Measurements from ENCODE around the gene RAB40B. TPM values are rescaled to one million over a fixed set of nuclear protein-coding genes. Genes with fewer than 3 reads are reported as not detected.

Gene RAB40B
- total RNA-seq, 1 experiment from 2014 or later = 22.1 TPM

DNA sequence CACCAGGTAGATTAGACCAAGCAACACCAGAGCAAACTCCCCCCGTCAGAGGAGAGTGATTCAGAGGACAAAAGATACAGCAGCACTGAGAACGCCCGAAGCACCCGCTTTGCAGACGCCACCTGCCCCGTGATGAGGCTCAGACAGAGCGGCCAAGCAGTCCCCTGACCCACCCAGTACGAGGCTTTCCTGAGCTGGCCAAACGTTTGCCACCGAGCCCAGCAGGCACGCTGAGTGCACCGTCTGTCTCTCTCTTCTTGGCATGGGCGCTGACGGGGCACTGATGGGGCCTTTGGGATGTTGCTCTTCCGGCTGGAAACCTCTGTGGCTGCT is 30.9 kb downstream of the RAB40B start:
- DNase-seq (ENCODE audit: low read depth, low spot score) (no peak), ATAC-seq (no peak)
- Histone ChIP-seq H3K4me3 (replicated peaks in 1 of 2; ENCODE audit: low read depth in 1 of 2, low read length in 2 of 2) (no peak overlapping the region), H3K36me3 (ENCODE audit: control insufficient read depth in 1 of 2, insufficient read depth in 2 of 2, low read length in 2 of 2) (no peaks in the 10 kb centered on the region), H3K9me2 (ENCODE audit: insufficient read depth) (no peaks in the 10 kb centered on the region), H3K9me3 (ENCODE audit: control insufficient read depth in 1 of 2, insufficient read depth in 1 of 2, low read depth in 1 of 2, low read length in 2 of 2) (no peaks in the 10 kb centered on the region), H3K79me2 (ENCODE audit: insufficient read depth, low read length) (no peaks in the 10 kb centered on the region), H3K4me2 (ENCODE audit: low read length) (no peak overlapping the region), H4K20me1 (ENCODE audit: insufficient read depth) (no peaks in the 10 kb centered on the region), H3K27me3 (ENCODE audit: insufficient read depth, low read length) (no peaks in the 10 kb centered on the region), H3K9ac (ENCODE audit: low read length) (no peak overlapping the region), H2AFZ (ENCODE audit: low read depth, low read length, poor library complexity, severe bottlenecking) (no peak overlapping the region), H3K27ac (ENCODE audit: low read depth, low read length) (no peak overlapping the region), H3K4me1 (ENCODE audit: control insufficient read depth in 1 of 2, insufficient read depth in 2 of 2, low read length in 2 of 2) (peaks cover 0 to 8% of the 10 kb centered on the region in 2 experiments; a peak in 1 of 4 replicates)
- RAD21 ChIA-PET (ENCODE audit: low non-redundant PET in 1 of 2, low total read pairs in 2 of 2, uncharacterized antibody in 2 of 2, unreplicated experiment in 2 of 2) = no interaction called here
- CTCF ChIA-PET = no interaction called here
- POLR2A ChIA-PET = no interaction called here
- no TSS peak for BruUV-seq (replicated peaks)
- TF ChIP-seq POLR2AphosphoS5 (IDR thresholded peaks at IDR 0.05; ENCODE audit: low read depth, low read length) (no peak), ELF1 (IDR thresholded peaks at IDR 0.05; ENCODE audit: borderline replicate concordance, low read depth) (no peak)
- intact Hi-C loops (cut with micrococcal nuclease) = no loop called here

DNA sequence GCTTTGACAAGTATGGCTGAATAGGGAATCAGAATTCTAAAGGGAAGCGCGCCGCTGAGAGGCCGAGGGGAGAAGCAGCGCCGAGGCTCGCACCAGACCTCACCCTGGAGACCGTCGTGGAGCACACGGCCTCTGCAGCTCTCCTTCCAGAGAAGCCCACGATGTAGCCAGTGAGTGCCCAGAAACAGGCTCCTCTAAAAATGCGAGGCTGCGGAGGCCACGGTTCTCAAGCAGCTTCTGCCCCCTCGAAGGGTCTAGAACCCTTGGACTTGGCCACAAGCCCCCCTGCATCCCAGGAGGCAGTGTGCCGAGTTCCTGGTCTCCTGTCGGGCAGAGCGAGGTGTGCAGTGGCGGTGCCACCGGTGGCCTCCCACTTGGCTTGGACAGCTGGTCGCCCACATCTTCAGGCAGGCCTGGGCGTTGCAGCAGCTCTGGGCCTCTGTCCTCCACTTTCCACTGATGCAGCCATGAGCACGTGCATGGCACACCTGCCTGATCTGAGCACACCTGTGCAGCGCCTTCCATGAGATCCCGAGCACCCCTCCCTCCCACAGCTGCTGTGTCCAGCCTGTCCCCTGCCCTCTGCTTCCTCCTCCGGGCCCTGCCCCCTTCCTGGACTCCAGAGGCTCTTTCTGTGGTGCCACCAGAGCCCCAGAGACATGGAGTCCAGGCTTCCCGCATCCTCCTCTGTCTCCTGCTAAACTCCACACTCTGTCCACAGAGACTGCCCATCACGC is 31.4 kb downstream of the RAB40B start:
- Histone ChIP-seq H3K9me3 (ENCODE audit: control insufficient read depth in 1 of 2, insufficient read depth in 1 of 2, low read depth in 1 of 2, low read length in 2 of 2) (no peaks in the 10 kb centered on the region), H3K4me2 (ENCODE audit: low read length) (no peak overlapping the region), H3K36me3 (ENCODE audit: control insufficient read depth in 1 of 2, insufficient read depth in 2 of 2, low read length in 2 of 2) (no peaks in the 10 kb centered on the region), H2AFZ (ENCODE audit: low read depth, low read length, poor library complexity, severe bottlenecking) (no peak overlapping the region), H4K20me1 (ENCODE audit: insufficient read depth) (no peaks in the 10 kb centered on the region), H3K9ac (ENCODE audit: low read length) (no peak overlapping the region), H3K27ac (ENCODE audit: low read depth, low read length) (no peak overlapping the region; the same call in 1 of the 2 replicates), H3K9me2 (ENCODE audit: insufficient read depth) (no peaks in the 10 kb centered on the region), H3K4me1 (ENCODE audit: control insufficient read depth in 1 of 2, insufficient read depth in 2 of 2, low read length in 2 of 2) (peaks cover 0 to 8% of the 10 kb centered on the region in 2 experiments; a peak in 1 of 4 replicates), H3K79me2 (ENCODE audit: insufficient read depth, low read length) (no peaks in the 10 kb centered on the region), H3K27me3 (ENCODE audit: insufficient read depth, low read length) (no peaks in the 10 kb centered on the region), H3K4me3 (replicated peaks in 1 of 2; ENCODE audit: low read depth in 1 of 2, low read length in 2 of 2) (no peak overlapping the region)
- ATAC-seq = no peak
- no TSS peak for BruUV-seq (replicated peaks)
- DNase-seq (ENCODE audit: low read depth, low spot score) = no peak
- intact Hi-C loops (cut with micrococcal nuclease) = no loop called here
- ChIA-PET CTCF (no interaction called here), POLR2A (no interaction called here), RAD21 (ENCODE audit: low non-redundant PET in 1 of 2, low total read pairs in 2 of 2, uncharacterized antibody in 2 of 2, unreplicated experiment in 2 of 2) (no interaction called here)
- no peak for TF ChIP-seq EZH2phosphoT487 (IDR thresholded peaks at IDR 0.05; ENCODE audit: borderline replicate concordance)
- TF ChIP-seq, protein P1, sequence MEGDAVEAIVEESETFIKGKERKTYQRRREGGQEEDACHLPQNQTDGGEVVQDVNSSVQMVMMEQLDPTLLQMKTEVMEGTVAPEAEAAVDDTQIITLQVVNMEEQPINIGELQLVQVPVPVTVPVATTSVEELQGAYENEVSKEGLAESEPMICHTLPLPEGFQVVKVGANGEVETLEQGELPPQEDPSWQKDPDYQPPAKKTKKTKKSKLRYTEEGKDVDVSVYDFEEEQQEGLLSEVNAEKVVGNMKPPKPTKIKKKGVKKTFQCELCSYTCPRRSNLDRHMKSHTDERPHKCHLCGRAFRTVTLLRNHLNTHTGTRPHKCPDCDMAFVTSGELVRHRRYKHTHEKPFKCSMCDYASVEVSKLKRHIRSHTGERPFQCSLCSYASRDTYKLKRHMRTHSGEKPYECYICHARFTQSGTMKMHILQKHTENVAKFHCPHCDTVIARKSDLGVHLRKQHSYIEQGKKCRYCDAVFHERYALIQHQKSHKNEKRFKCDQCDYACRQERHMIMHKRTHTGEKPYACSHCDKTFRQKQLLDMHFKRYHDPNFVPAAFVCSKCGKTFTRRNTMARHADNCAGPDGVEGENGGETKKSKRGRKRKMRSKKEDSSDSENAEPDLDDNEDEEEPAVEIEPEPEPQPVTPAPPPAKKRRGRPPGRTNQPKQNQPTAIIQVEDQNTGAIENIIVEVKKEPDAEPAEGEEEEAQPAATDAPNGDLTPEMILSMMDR (IDR thresholded peaks at IDR 0.05 in 2 of 3, conservative IDR thresholded peaks at IDR 0.05 in 1 of 3; ENCODE audit: borderline replicate concordance in 1 of 3, insufficient read depth in 1 of 3, low read depth in 2 of 3, low read length in 2 of 3) = no peak
- TF ChIP-seq, protein P2, sequence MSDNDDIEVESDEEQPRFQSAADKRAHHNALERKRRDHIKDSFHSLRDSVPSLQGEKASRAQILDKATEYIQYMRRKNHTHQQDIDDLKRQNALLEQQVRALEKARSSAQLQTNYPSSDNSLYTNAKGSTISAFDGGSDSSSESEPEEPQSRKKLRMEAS (IDR thresholded peaks at IDR 0.05) = no peak
- TF ChIP-seq ZNF274 (IDR thresholded peaks at IDR 0.05; ENCODE audit: low read depth, low read length) = no peak
- TF ChIP-seq EGR1 (IDR thresholded peaks at IDR 0.05; ENCODE audit: low read depth) = no peak
- no peak for TF ChIP-seq SRF (IDR thresholded peaks at IDR 0.05; ENCODE audit: low read depth)
- no peak for TF ChIP-seq YY1 (IDR thresholded peaks at IDR 0.05; ENCODE audit: extremely low read depth, insufficient replicate concordance, low read depth, low read length)
- TF ChIP-seq JUND (IDR thresholded peaks at IDR 0.05) = no peak
- TF ChIP-seq ELF1 (IDR thresholded peaks at IDR 0.05; ENCODE audit: borderline replicate concordance, low read depth) = no peak
- TF ChIP-seq SIN3A (IDR thresholded peaks at IDR 0.05; ENCODE audit: low read depth) = no peak
- no peak for TF ChIP-seq POLR2A (IDR thresholded peaks at IDR 0.05; ENCODE audit: borderline replicate concordance, extremely low read depth, insufficient read depth, insufficient read length)
- no peak for TF ChIP-seq POLR2AphosphoS5 (IDR thresholded peaks at IDR 0.05; ENCODE audit: low read depth, low read length)
- no peak for TF ChIP-seq EZH2 (IDR thresholded peaks at IDR 0.05)
- TF ChIP-seq, protein P3, sequence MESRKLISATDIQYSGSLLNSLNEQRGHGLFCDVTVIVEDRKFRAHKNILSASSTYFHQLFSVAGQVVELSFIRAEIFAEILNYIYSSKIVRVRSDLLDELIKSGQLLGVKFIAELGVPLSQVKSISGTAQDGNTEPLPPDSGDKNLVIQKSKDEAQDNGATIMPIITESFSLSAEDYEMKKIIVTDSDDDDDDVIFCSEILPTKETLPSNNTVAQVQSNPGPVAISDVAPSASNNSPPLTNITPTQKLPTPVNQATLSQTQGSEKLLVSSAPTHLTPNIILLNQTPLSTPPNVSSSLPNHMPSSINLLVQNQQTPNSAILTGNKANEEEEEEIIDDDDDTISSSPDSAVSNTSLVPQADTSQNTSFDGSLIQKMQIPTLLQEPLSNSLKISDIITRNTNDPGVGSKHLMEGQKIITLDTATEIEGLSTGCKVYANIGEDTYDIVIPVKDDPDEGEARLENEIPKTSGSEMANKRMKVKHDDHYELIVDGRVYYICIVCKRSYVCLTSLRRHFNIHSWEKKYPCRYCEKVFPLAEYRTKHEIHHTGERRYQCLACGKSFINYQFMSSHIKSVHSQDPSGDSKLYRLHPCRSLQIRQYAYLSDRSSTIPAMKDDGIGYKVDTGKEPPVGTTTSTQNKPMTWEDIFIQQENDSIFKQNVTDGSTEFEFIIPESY (IDR thresholded peaks at IDR 0.05; ENCODE audit: extremely low read depth, insufficient replicate concordance, low read length) = no peak
- no peak for TF ChIP-seq RAD21 (IDR thresholded peaks at IDR 0.05; ENCODE audit: low read depth)
- TF ChIP-seq TCF7L2 (IDR thresholded peaks at IDR 0.05; ENCODE audit: borderline replicate concordance, extremely low read depth, insufficient read depth, insufficient read length) = no peak
